Lower leg skin (tissue), 3 donors: ENCODE data around the gene DGKI.

Source experiments
- POLR2A ChIP-seq, 2 donors: fragments of 450-650 bp; IDR thresholded peaks; one replicate each; pipeline ENCODE4 v1.6.1; 2016 to 2017; ENCODE audit warnings: antibody characterized with exemption in 2 of 2, mild to moderate bottlenecking in 1 of 2, moderate library complexity in 1 of 2
- TF ChIP-seq, protein P1 (sequence below), 3 donors: fragments of 450-650 bp; IDR thresholded peaks; one replicate each; pipeline ENCODE4 v1.5.1; 2016; ENCODE audit warnings: antibody characterized with exemption in 3 of 3, mild to moderate bottlenecking in 3 of 3, moderate library complexity in 2 of 3

DNA sequence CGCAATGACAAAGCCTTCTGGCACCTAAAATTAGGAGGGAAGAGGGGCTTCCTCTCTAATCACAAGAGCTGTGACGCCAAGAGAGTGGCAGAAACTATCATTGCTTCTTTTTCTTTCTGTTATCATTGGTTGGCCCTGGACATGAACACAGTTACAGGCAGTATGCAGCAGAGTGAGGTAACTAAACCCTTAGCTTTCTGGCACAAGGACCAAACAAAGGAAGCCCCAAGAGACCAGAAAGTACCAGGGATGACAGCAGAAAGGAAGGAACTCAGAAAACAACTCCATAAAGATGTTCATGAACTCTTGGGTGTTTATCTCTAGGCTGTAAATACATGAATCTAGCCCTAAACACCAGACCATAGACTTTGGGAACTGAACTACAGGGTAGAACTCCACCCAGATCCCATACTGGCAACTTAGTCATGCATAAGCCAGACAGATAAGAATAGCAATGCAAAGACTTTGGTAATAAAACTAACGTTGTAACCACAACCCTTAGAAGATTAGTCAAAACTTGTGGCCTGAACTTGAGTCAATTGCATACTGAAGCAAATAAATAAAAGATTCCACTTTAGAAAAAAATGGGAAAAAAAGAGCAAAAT is 307.6 kb downstream of the DGKI start:
- TF ChIP-seq, protein P1, sequence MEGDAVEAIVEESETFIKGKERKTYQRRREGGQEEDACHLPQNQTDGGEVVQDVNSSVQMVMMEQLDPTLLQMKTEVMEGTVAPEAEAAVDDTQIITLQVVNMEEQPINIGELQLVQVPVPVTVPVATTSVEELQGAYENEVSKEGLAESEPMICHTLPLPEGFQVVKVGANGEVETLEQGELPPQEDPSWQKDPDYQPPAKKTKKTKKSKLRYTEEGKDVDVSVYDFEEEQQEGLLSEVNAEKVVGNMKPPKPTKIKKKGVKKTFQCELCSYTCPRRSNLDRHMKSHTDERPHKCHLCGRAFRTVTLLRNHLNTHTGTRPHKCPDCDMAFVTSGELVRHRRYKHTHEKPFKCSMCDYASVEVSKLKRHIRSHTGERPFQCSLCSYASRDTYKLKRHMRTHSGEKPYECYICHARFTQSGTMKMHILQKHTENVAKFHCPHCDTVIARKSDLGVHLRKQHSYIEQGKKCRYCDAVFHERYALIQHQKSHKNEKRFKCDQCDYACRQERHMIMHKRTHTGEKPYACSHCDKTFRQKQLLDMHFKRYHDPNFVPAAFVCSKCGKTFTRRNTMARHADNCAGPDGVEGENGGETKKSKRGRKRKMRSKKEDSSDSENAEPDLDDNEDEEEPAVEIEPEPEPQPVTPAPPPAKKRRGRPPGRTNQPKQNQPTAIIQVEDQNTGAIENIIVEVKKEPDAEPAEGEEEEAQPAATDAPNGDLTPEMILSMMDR (IDR thresholded peaks at IDR 0.05), result no peak
- no peak for TF ChIP-seq POLR2A (IDR thresholded peaks at IDR 0.05)
